Measurements from ENCODE around the gene ZNF527.

Gene ZNF527

GRCh38 chr19:37370880-37371661 lies at the start of gene ZNF527:
Gene ZNF527, plus strand, starts transcription at chr19:37371099. Its CDS starts 3,100 bp downstream, at chr19:37374199.
- H3K4me3 ChIP-seq (ENCODE audit: low read length): peak within 1 kb of the TSS; percentile 85
- no peak for TF ChIP-seq CTCF (conservative IDR thresholded peaks at IDR 0.05; ENCODE audit: low read depth, low read length)
- DNase-seq (ENCODE audit: low read depth): peak; percentile 85

- peak; percentile 29 for TF ChIP-seq CTCF (conservative IDR thresholded peaks at IDR 0.05; ENCODE audit: low read depth, low read length)
- no peak overlapping the region for H3K4me3 ChIP-seq (ENCODE audit: low read length)
- DNase-seq (ENCODE audit: low read depth): no peak
Measured at GRCh38 chr19:37329686-37330085, 41.2 kb upstream of the ZNF527 start.

- DNase-seq (ENCODE audit: low read depth): no peak
- no peak for TF ChIP-seq CTCF (conservative IDR thresholded peaks at IDR 0.05; ENCODE audit: low read depth, low read length)
- no peak overlapping the region for H3K4me3 ChIP-seq (ENCODE audit: low read length)
Measured at GRCh38 chr19:37332839-37333238, 38.1 kb upstream of the ZNF527 start.

GRCh38 chr19:37333457-37333856 lies 37.4 kb upstream of the ZNF527 start:
- no peak for TF ChIP-seq CTCF (conservative IDR thresholded peaks at IDR 0.05; ENCODE audit: low read depth, low read length)
- H3K4me3 ChIP-seq (ENCODE audit: low read length): no peak overlapping the region
- DNase-seq (ENCODE audit: low read depth): no peak

- peak; percentile 78 for DNase-seq (ENCODE audit: low read depth)
- no peak for TF ChIP-seq CTCF (conservative IDR thresholded peaks at IDR 0.05; ENCODE audit: low read depth, low read length)
- H3K4me3 ChIP-seq (ENCODE audit: low read length): peak overlapping the region; percentile 96
Measured at GRCh38 chr19:37334179-37335071, 36.5 kb upstream of the ZNF527 start.

GRCh38 chr19:37342753-37343152 lies 28.1 kb upstream of the ZNF527 start:
- no peak for DNase-seq (ENCODE audit: low read depth)
- TF ChIP-seq CTCF (conservative IDR thresholded peaks at IDR 0.05; ENCODE audit: low read depth, low read length): no peak
- H3K4me3 ChIP-seq (ENCODE audit: low read length): no peak overlapping the region
